ENCODE measurements around the gene TIMM22.

TIMM22 gene

GRCh38 chr17:1030684-1031532 lies 34.0 kb downstream of the TIMM22 start:
- no peak for TF ChIP-seq GATA3 (IDR thresholded peaks at IDR 0.05; ENCODE audit: low read depth, low read length)
- TF ChIP-seq GATA2 (IDR thresholded peaks at IDR 0.05; ENCODE audit: low read depth, low read length), result peak; percentile 80

GRCh38 chr17:1031711-1032110 lies 34.8 kb downstream of the TIMM22 start:
- no peak for TF ChIP-seq GATA2 (IDR thresholded peaks at IDR 0.05; ENCODE audit: low read depth, low read length)
- no peak for TF ChIP-seq GATA3 (IDR thresholded peaks at IDR 0.05; ENCODE audit: low read depth, low read length)

GRCh38 chr17:1032391-1032790 lies 35.5 kb downstream of the TIMM22 start:
- TF ChIP-seq GATA2 (IDR thresholded peaks at IDR 0.05; ENCODE audit: low read depth, low read length), result no peak
- TF ChIP-seq GATA3 (IDR thresholded peaks at IDR 0.05; ENCODE audit: low read depth, low read length), result no peak

- TF ChIP-seq GATA2 (IDR thresholded peaks at IDR 0.05; ENCODE audit: low read depth, low read length) (no peak), GATA3 (IDR thresholded peaks at IDR 0.05; ENCODE audit: low read depth, low read length) (no peak)
Measured at GRCh38 chr17:1033503-1033902, 36.6 kb downstream of the TIMM22 start.

- TF ChIP-seq GATA3 (IDR thresholded peaks at IDR 0.05; ENCODE audit: low read depth, low read length), result no peak
- TF ChIP-seq GATA2 (IDR thresholded peaks at IDR 0.05; ENCODE audit: low read depth, low read length), result no peak
Measured at GRCh38 chr17:1034652-1035210, 37.8 kb downstream of the TIMM22 start.

- TF ChIP-seq GATA3 (IDR thresholded peaks at IDR 0.05; ENCODE audit: low read depth, low read length) (no peak), GATA2 (IDR thresholded peaks at IDR 0.05; ENCODE audit: low read depth, low read length) (no peak)
Measured at GRCh38 chr17:1035546-1036170, 38.7 kb downstream of the TIMM22 start.

GRCh38 chr17:1036171-1036844 lies 39.4 kb downstream of the TIMM22 start:
- no peak for TF ChIP-seq GATA3 (IDR thresholded peaks at IDR 0.05; ENCODE audit: low read depth, low read length)
- no peak for TF ChIP-seq GATA2 (IDR thresholded peaks at IDR 0.05; ENCODE audit: low read depth, low read length)

- no peak for TF ChIP-seq GATA2 (IDR thresholded peaks at IDR 0.05; ENCODE audit: low read depth, low read length)
- TF ChIP-seq GATA3 (IDR thresholded peaks at IDR 0.05; ENCODE audit: low read depth, low read length), result no peak
Measured at GRCh38 chr17:1036845-1037237, 39.9 kb downstream of the TIMM22 start.

- TF ChIP-seq GATA3 (IDR thresholded peaks at IDR 0.05; ENCODE audit: low read depth, low read length), result no peak
- TF ChIP-seq GATA2 (IDR thresholded peaks at IDR 0.05; ENCODE audit: low read depth, low read length), result no peak
Measured at GRCh38 chr17:1037238-1037879, 40.4 kb downstream of the TIMM22 start.

GRCh38 chr17:1038459-1039122 lies 41.7 kb downstream of the TIMM22 start:
- TF ChIP-seq GATA3 (IDR thresholded peaks at IDR 0.05; ENCODE audit: low read depth, low read length), result no peak
- TF ChIP-seq GATA2 (IDR thresholded peaks at IDR 0.05; ENCODE audit: low read depth, low read length), result no peak

GRCh38 chr17:1039123-1039507 lies 42.2 kb downstream of the TIMM22 start:
- TF ChIP-seq GATA2 (IDR thresholded peaks at IDR 0.05; ENCODE audit: low read depth, low read length) (no peak), GATA3 (IDR thresholded peaks at IDR 0.05; ENCODE audit: low read depth, low read length) (no peak)

GRCh38 chr17:1039511-1040215 lies 42.7 kb downstream of the TIMM22 start:
- TF ChIP-seq GATA2 (IDR thresholded peaks at IDR 0.05; ENCODE audit: low read depth, low read length), result no peak
- TF ChIP-seq GATA3 (IDR thresholded peaks at IDR 0.05; ENCODE audit: low read depth, low read length), result no peak

- TF ChIP-seq GATA3 (IDR thresholded peaks at IDR 0.05; ENCODE audit: low read depth, low read length) (no peak), GATA2 (IDR thresholded peaks at IDR 0.05; ENCODE audit: low read depth, low read length) (no peak)
Measured at GRCh38 chr17:1040216-1040600, 43.3 kb downstream of the TIMM22 start.
